ENCODE data around the gene BNIPL.

The BNIPL gene

DNA sequence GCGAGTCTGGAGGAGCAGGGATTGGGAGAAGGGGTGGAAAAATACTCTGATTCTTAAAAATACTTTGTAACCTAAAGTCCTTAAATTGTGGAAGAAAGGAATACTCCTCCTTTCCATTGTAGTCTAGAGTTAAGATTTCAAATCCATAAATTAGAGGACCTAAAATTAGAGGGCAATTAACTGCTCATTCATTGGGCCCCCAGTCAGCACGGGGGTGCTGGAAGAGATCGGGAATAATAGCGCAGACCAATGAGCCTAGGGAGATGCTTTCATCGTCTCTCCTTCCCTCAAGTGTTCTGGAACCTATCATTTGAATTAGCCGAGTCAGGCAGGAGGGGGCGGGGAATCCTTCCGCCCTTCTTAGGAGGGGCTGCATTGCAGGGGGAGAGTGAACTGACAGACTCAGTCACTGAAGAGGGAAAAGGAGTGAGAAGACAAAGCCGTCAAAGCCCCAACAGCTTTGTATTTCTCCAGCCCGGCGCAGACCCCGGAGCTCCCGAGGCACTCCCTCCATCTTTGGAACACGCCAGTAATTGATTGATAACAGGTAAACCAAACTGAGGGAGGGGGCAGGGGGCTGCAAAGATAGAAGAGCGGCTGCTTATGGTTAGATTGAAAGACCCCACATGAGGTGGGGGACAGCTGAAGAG lies 23.7 kb downstream of the BNIPL start, which contains the start of gene MLLT11:
Gene MLLT11, plus strand, starts transcription at position 391 of the 650 bp plus-strand sequence. CDS start 6,828 bp downstream, outside the sequence.
- DNase-seq = peak; percentile 84

DNA sequence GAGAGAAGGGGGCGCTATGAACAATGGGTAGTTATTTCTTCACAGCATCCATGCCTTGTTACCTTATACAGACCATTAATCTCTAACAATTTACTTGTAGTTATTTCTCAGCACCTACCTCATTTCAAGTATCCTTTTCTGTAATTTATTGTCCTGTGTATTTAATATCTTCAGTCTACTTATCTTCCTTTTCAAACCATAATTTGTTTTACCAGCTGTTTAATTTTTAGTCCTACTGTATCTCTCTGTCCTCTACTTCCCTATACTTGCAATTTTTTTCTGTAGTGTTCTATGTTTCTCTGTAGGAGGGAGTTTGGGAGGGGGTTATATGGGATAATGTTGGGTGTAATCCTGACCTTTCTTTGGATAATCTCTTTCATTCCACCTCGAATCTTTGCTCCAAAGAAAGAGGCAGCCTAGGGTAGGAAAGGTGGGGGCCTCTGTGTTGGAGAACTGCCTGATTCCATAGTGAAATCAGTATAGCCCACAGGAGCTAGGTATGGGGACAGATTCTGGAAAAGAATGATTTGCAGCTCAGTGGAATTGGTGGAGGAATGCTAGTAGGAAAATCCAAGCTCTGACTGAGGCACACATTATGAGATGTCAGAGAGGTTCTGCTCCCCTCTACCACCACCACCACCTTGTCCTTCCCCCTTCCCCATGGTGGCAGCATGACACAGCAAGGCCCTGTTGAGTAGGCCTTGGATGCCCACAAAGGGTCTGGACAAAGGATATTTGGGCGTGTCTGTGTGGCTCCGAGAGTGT lies 24.5 kb downstream of the BNIPL start:
- peak; percentile 41 for DNase-seq

DNA sequence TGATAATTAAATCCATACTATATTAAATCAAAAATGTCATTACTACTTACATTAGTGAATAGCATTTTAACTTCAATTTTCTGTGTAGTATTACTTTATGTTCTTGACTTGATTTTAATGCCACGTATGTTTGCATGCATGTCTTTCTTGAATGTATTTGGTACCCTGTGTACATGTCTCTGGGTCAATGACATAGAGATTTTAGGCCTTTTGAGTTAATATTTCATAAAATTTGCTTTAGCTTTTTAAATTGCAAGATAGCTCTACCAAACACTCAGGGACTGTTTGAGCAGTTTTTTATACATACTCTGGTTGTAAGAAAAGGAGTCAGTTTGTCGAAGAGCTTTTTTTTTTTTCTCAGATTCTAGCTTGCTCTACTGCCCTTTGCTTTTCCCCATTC lies 25.3 kb downstream of the BNIPL start:
- DNase-seq = no peak

GRCh38 chr1:151062741-151063371 lies 26.5 kb downstream of the BNIPL start:
- DNase-seq = no peak

DNA sequence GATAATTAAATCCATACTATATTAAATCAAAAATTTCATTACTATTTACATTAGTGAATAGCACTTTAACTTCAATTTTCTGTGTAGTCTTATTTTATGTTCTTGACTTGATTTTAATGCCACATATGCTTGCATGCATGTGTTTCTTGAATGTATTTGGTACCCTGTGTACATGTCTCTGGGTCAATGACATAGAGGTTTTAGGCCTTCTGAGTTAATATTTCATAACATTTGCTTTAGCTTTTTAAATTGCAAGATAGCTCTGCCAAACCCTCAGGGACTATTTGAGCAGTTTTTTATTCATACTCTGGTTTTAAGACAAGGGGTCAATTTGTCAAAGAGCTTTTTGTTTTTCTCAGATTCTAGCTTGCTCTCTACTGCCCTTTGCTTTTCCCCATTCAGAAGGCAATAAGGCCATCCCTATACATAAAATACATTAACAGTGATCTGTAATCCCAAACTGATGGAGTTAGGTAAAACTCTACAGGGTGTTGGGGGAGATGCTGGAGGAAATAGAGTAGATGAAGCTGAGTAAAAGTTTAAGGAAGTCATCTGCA lies 28.8 kb downstream of the BNIPL start:
- no peak for DNase-seq

GRCh38 chr1:151067185-151067584 lies 30.8 kb downstream of the BNIPL start:
- DNase-seq = no peak

DNA sequence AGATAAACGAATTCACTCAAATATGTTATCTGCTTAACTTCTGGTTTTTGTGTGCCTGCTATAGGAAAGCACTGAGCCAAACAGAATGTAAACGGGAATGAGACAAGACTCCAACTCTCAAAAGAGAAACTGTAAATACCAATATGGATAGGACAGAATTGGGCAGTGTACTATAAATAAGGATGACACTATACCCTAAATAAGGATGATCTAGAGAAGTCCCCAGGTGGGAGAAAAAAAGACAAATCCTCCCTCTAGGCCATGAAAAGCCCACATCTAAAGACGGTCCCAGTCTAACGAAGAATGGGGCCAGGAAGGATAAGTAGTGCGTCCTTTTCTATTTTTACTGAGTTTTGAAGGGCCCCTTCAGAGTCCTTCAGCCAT lies 32.7 kb downstream of the BNIPL start:
- no peak for DNase-seq

DNA sequence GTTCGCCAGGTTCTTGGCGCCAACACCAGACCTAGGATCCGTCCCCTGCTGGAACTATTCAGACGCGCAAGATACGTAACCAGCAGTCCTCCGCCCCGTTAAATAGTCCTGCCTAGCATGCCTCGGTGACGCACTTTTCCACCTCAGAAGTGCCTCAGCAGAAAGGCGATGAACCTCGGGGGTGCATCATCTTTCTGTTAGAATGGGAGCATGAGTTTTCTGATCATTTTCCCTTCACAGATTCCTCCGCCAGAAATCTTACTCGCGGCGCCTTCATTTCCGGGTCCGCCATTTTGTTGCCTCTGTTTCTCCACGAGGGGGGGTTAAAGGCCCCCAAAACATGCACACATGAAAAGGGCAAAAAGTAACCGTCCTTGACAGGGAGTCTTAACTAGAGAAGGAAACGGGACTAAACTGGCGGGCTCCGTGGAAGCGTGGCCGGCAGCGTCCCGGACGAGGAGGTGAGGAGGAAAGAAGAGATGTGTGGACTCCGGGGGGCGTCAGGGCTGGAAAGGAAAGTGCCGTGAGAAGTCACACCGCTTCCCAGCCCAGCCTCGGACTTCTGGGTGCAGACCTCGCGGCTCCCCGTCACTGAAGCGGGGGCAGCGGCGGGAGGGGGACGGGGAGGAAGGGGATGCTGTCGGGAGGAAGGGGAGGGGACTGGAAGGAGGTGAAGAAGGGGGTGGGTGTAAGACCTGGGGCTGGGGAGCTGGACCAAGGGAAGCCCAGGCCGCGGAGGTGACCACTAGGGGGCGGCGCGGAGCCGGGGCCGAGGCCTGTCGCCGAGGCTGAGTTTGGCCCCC lies 34.3 kb downstream of the BNIPL start, which contains the start of gene GABPB2:
Gene GABPB2, plus strand, starts transcription at position 288 of the 803 bp plus-strand sequence. CDS start 17,429 bp downstream, outside the sequence.
- peak; percentile 90 for DNase-seq

DNA sequence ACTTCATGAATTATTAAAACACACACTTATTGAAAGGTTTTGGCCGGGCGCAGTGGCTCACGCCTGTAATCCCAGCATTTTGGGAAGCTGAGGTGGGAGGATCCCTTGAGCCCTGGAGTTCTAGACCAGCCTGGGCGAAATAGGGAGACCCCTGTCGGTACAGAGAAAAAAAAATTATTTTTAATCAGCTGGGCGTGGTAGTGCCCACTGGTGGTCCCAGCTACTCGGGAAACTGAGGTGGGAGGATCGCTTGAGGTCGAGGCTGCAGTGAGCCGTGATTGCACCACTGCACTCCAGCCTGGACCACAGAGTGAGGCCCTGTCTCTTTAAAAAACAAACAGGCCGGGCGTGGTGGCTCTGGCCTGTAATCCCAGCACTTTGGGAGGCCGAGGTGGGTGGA lies 35.8 kb downstream of the BNIPL start:
- DNase-seq = no peak

GRCh38 chr1:151085953-151086559 lies 49.7 kb downstream of the BNIPL start:
- DNase-seq = no peak
